Measurements from ENCODE around the gene OMP.

DNA sequence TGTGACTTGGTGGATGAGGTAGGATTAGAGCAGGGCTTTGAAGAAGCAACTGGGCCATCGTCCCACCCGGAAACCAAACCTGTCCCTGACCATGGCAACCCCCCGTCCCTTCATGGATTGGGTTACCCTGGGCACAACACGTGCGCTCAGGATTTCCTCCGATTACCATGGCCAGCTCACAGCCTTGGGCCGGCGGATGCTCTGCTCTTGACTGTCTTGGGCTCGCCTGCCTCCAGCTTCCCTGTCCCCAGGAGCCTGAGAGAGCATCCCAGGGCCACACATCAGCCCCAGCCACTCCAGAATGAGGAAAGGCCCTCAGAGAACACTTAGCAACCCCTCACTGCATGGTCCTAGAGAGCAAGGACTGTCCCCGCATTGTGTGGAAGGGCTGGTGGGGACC is 48.2 kb downstream of the OMP start:
- no peak for TF ChIP-seq CTCF (conservative IDR thresholded peaks at IDR 0.05; ENCODE audit: low read length)
- TF ChIP-seq EZH2phosphoT487 (IDR thresholded peaks at IDR 0.05; ENCODE audit: borderline replicate concordance, low read depth, low read length) = no peak

Data from OCI-LY7 (cell line).